ENCODE data around the gene FAM3A. TPM values are rescaled to one million over a fixed set of nuclear protein-coding genes. Genes with fewer than 3 reads are reported as not detected.
A peak's percentile ranks its signal among the peaks of the same experiment; 100 is the strongest.
"Not testable (repeated sequence)": the region's sequence is repeated elsewhere in the genome, so short reads cannot be mapped to it uniquely, and the experiment has no call there.

The FAM3A gene, protein sequence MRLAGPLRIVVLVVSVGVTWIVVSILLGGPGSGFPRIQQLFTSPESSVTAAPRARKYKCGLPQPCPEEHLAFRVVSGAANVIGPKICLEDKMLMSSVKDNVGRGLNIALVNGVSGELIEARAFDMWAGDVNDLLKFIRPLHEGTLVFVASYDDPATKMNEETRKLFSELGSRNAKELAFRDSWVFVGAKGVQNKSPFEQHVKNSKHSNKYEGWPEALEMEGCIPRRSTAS
- 4.5 and 16.8 TPM in 2 replicates for total RNA-seq (ENCODE audit: low replicate concordance)

DNA sequence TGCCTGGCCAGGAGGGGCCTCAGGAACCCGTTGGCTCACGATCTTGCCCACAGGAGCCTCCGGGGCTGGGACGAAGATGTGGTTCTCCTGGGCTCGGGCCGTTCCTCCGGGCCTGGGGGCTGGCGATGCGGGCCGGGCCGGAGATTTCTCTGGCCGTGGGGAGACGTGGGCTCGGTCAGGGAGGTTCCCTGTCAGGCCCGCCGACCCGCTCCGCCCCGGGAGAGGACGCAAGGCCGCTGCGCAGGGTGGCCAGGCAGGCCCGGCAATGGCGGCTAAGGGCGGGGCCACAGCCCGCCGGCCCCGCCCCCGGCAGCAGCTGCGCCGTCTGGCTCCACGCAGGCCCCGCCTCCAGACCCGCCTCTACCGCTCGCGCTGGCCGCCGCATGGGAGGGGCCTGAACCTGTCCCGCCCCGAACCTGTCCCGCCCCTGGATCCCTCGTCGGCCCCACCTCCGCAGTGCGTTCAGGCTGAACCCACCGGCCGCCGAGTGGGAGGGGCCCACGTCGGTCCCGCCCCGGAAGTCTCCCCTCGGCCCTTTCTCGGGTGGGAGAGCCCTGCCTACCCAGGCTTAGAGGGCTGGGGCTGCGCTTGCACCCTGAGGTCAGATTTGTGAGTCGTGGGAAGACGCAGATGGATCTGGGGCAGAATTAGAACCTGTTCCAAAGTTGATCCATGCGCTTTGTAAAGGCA is at the start of gene FAM3A:
Gene FAM3A (minus strand): TSS at position 267 of the 690 bp plus-strand sequence. CDS start 460 bp downstream, outside the sequence.
- Histone ChIP-seq H3K4me2 (peak within 1 kb of the TSS; percentile 86), H4K20me1 (ENCODE audit: low read depth) (no peaks in the 10 kb centered on the region), H3K9me3 (ENCODE audit: low read depth) (no peaks in the 10 kb centered on the region), H3K79me2 (ENCODE audit: low read depth) (peaks cover 2% of the 10 kb centered on the region), H3K4me1 (no peaks in the 10 kb centered on the region), H3K27ac (no peak within 1 kb of the TSS), H3K36me3 (no peaks in the 10 kb centered on the region), H3F3A (ENCODE audit: low read depth) (peaks cover 8% of the 10 kb centered on the region), H3K4me3 (peak within 1 kb of the TSS; percentile 82), H2AFZ (replicated peaks) (peak within 1 kb of the TSS; percentile 86), H3K27me3 (no peaks in the 10 kb centered on the region), H3K9ac (peak within 1 kb of the TSS; percentile 69)
- H3K27ac Mint-ChIP-seq: peak within 1 kb of the TSS; percentile 87
- H3K27me3 Mint-ChIP-seq (ENCODE audit: insufficient read depth, low read depth): peaks cover 6% of the 10 kb centered on the region
- peak within 1 kb of the TSS; percentile 84 for H3K4me3 Mint-ChIP-seq
- peaks cover 1% of the 10 kb centered on the region for H3K36me3 Mint-ChIP-seq
- peaks cover 22% of the 10 kb centered on the region for H3K4me1 Mint-ChIP-seq
- peak; percentile 93 for DNase-seq (ENCODE audit: low spot score)
- TF ChIP-seq EZH2phosphoT487 (IDR thresholded peaks at IDR 0.05) (no peak), EZH2 (IDR thresholded peaks at IDR 0.05) (no peak)
- TF ChIP-seq, protein P1, sequence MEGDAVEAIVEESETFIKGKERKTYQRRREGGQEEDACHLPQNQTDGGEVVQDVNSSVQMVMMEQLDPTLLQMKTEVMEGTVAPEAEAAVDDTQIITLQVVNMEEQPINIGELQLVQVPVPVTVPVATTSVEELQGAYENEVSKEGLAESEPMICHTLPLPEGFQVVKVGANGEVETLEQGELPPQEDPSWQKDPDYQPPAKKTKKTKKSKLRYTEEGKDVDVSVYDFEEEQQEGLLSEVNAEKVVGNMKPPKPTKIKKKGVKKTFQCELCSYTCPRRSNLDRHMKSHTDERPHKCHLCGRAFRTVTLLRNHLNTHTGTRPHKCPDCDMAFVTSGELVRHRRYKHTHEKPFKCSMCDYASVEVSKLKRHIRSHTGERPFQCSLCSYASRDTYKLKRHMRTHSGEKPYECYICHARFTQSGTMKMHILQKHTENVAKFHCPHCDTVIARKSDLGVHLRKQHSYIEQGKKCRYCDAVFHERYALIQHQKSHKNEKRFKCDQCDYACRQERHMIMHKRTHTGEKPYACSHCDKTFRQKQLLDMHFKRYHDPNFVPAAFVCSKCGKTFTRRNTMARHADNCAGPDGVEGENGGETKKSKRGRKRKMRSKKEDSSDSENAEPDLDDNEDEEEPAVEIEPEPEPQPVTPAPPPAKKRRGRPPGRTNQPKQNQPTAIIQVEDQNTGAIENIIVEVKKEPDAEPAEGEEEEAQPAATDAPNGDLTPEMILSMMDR (IDR thresholded peaks at IDR 0.05): no peak
- peaks cover 19% of the 10 kb centered on the region for H3K9me3 Mint-ChIP-seq

DNA sequence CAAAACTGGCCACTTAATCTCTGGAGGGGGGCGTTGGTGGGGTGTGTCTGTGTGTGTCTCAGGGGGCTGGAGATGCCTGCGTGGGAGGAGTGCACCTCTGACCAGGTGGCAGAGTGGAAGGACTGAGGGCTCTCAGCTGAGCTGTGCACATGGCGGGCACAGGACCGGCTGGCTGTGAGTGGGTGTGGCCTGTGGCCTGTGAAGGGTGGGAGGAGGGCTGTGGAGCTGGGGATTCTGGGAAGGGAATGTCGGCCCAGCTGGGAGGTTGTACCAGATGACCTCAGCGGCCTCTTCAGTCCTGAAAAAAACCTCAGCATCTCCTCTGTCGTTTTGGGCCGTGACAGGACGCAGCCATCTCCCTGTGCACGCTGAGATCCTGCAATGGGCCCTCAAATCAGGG is 46.3 kb upstream of the FAM3A start:
- not testable (repeated sequence) for H3K27ac Mint-ChIP-seq; H3K36me3 ChIP-seq; H3K4me2 ChIP-seq; H3K27ac ChIP-seq; H3K4me3 Mint-ChIP-seq; H3K9ac ChIP-seq; H3K36me3 Mint-ChIP-seq; H2AFZ ChIP-seq (replicated peaks); DNase-seq (ENCODE audit: low spot score); H3K4me1 ChIP-seq; H3K27me3 ChIP-seq; H3K27me3 Mint-ChIP-seq (ENCODE audit: insufficient read depth, low read depth); H3K4me1 Mint-ChIP-seq; H3K9me3 Mint-ChIP-seq; H3K79me2 ChIP-seq (ENCODE audit: low read depth); H3K9me3 ChIP-seq (ENCODE audit: low read depth); H3K4me3 ChIP-seq; H3F3A ChIP-seq (ENCODE audit: low read depth); H4K20me1 ChIP-seq (ENCODE audit: low read depth)

DNA sequence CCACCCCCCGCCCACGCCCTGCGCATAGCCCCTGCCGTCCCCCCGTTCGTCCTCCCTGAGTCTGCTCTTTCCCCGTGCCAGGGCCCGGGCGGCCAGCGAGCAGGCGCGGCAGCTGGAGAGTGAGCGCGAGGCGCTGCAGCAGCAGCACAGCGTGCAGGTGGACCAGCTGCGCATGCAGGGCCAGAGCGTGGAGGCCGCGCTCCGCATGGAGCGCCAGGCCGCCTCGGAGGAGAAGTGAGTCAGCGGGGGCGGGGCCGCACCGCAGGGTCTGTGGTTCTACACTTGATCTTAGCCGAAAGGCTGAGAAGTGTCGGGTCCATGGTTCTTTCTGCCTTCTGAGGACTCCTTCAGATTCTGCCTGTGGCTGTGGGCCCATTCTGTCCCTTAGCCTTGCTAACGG is 44.3 kb upstream of the FAM3A start:
- not testable (repeated sequence) for H3K36me3 Mint-ChIP-seq; H3K4me1 Mint-ChIP-seq; H3K9ac ChIP-seq; H3K4me2 ChIP-seq; H3F3A ChIP-seq (ENCODE audit: low read depth); H3K79me2 ChIP-seq (ENCODE audit: low read depth); H4K20me1 ChIP-seq (ENCODE audit: low read depth); H3K4me3 Mint-ChIP-seq; H3K4me3 ChIP-seq; H3K27ac ChIP-seq; H3K27me3 ChIP-seq; H3K27me3 Mint-ChIP-seq (ENCODE audit: insufficient read depth, low read depth); H2AFZ ChIP-seq (replicated peaks); H3K9me3 Mint-ChIP-seq; H3K36me3 ChIP-seq; H3K4me1 ChIP-seq; DNase-seq (ENCODE audit: low spot score); H3K9me3 ChIP-seq (ENCODE audit: low read depth); H3K27ac Mint-ChIP-seq

DNA sequence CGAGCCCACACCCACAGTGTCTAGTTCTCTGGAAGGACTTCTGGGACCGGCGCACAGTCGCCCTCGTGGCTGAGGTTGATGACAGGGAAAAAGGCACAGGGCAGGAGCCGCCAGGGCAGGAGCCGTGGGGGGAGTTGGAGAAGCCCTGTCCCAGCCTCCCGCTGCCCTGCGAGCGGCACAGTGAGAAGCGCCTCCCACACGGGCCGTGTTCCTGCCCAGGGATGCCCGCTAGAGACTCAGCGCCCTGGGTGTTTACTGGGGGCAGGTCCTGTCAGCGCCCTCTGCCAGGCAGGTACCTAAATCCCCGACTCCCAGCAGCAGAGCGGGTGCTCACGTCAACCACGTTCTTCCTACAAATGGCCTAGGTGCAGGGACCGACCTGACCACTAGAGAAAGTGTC is 42.9 kb upstream of the FAM3A start:
- H3K9me3 Mint-ChIP-seq; H3K27me3 Mint-ChIP-seq (ENCODE audit: insufficient read depth, low read depth); H3K4me2 ChIP-seq; H3K9ac ChIP-seq; H3K4me1 Mint-ChIP-seq; H3K27me3 ChIP-seq; H3K27ac Mint-ChIP-seq; H3K36me3 ChIP-seq; H3F3A ChIP-seq (ENCODE audit: low read depth); H3K4me3 ChIP-seq; H3K79me2 ChIP-seq (ENCODE audit: low read depth); H3K4me3 Mint-ChIP-seq; H3K27ac ChIP-seq; H4K20me1 ChIP-seq (ENCODE audit: low read depth); H3K9me3 ChIP-seq (ENCODE audit: low read depth); DNase-seq (ENCODE audit: low spot score); H2AFZ ChIP-seq (replicated peaks); H3K36me3 Mint-ChIP-seq; H3K4me1 ChIP-seq: not testable (repeated sequence)

DNA sequence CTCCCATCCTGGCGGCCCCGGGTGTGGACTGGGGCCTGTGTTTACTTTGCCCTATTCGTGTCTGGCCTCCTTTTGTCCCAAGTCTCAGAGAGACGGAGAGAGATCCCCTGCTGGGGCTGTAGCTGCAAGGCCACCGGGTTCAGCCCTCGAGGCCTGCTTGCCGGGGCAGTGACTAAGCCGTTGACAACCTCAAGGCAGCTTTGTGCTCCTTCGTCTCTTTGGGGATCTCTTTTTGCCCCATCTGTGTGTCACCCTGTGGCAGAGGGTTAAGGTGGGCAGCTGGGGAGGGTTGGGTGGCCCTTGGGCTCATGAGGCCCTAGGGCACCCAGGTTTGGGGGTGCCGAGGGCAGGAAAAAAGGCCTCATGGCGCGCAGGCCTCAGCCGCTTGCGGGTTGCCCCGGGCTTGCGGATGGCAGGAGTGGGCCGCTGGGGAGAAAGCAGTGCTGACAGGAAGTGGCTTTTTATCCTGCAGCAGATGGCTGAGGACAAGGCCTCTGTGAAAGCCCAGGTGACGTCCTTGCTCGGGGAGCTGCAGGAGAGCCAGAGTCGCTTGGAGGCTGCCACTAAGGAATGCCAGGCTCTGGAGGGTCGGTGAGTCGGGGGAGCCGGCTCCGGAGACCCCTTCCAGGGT is 42.1 kb upstream of the FAM3A start:
- not testable (repeated sequence) for H3K9me3 ChIP-seq (ENCODE audit: low read depth); H3K9me3 Mint-ChIP-seq; H3K27me3 ChIP-seq; H3K4me3 ChIP-seq; H3K27ac ChIP-seq; H3K36me3 Mint-ChIP-seq; H3K79me2 ChIP-seq (ENCODE audit: low read depth); H3K4me2 ChIP-seq; H3K36me3 ChIP-seq; H3F3A ChIP-seq (ENCODE audit: low read depth); DNase-seq (ENCODE audit: low spot score); H3K9ac ChIP-seq; H3K27ac Mint-ChIP-seq; H3K27me3 Mint-ChIP-seq (ENCODE audit: insufficient read depth, low read depth); H3K4me1 ChIP-seq; H3K4me1 Mint-ChIP-seq; H4K20me1 ChIP-seq (ENCODE audit: low read depth); H2AFZ ChIP-seq (replicated peaks); H3K4me3 Mint-ChIP-seq

DNA sequence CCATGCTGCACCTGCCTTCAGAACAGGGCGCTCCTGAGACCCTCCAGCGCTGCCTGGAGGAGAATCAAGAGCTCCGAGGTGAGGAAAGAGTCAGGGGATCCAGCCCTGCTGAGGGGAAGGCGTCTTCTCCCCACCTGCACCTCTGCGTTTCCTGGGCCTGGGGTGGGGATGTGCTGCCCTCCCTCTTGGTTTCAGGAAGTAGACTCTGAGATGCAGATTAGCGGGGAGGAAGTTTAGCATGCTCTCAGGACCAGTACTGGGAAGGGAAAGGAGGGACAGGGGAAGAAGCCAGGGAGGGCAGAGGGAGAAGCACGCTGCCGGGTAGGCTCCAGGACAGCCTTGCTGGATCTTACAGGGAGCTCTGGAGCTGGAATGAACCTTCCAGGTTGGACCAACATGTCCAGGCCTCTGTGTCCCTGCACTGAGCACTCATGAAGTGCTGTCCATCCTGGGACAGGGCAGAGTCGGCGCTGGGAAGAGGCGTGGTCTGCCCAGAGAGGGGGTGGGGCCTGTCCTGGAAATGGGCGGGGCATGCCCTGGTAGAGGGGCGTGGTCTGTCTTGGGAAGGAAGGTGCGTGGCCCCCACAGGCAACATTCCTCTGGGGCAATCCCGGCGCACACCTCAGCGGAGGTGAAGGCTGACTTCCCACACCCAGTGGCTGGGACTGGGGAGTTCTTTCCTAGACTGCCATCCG is 36.2 kb upstream of the FAM3A start:
- peaks cover 26% of the 10 kb centered on the region for H3K79me2 ChIP-seq (ENCODE audit: low read depth)
- H3K36me3 ChIP-seq; H2AFZ ChIP-seq (replicated peaks); H3K4me1 ChIP-seq; H3K36me3 Mint-ChIP-seq; H3K27ac Mint-ChIP-seq; H3K27me3 ChIP-seq; DNase-seq (ENCODE audit: low spot score); H3K4me3 ChIP-seq; H3K9me3 ChIP-seq (ENCODE audit: low read depth); H4K20me1 ChIP-seq (ENCODE audit: low read depth); H3K4me2 ChIP-seq; H3K9ac ChIP-seq; H3K4me3 Mint-ChIP-seq; H3K27me3 Mint-ChIP-seq (ENCODE audit: insufficient read depth, low read depth); H3K27ac ChIP-seq; H3K4me1 Mint-ChIP-seq; H3F3A ChIP-seq (ENCODE audit: low read depth): not testable (repeated sequence)
- H3K9me3 Mint-ChIP-seq: peaks cover 26% of the 10 kb centered on the region

All from neural progenitor cell (in vitro differentiated cells).